Liver (tissue), 1 donor: ENCODE measurements around the gene PFN1.

ENCODE experiments used
- REST ChIP-seq: IDR thresholded peaks from 2 replicates; pipeline ENCODE4 v1.6.1; 2016; ENCODE audit warnings: antibody characterized with exemption, mild to moderate bottlenecking
- ZBTB33 ChIP-seq: IDR thresholded peaks from 2 replicates; pipeline ENCODE4 v1.6.1; 2016; ENCODE audit warnings: antibody characterized with exemption

GRCh38 chr17:4950746-4951204 is 2.4 kb upstream of the PFN1 start, which contains the start of gene ENO3:
- TF ChIP-seq REST (peak; percentile 22), ZBTB33 (peak; percentile 45)
